NCI-H1694 (cell line): Measurements from ENCODE around the gene TCTN2.

ENCODE experiments used
- DNase-seq: peaks from one replicate; lab custom pipeline; 2025; lab: John Stamatoyannopoulos, UW

The TCTN2 gene

DNA sequence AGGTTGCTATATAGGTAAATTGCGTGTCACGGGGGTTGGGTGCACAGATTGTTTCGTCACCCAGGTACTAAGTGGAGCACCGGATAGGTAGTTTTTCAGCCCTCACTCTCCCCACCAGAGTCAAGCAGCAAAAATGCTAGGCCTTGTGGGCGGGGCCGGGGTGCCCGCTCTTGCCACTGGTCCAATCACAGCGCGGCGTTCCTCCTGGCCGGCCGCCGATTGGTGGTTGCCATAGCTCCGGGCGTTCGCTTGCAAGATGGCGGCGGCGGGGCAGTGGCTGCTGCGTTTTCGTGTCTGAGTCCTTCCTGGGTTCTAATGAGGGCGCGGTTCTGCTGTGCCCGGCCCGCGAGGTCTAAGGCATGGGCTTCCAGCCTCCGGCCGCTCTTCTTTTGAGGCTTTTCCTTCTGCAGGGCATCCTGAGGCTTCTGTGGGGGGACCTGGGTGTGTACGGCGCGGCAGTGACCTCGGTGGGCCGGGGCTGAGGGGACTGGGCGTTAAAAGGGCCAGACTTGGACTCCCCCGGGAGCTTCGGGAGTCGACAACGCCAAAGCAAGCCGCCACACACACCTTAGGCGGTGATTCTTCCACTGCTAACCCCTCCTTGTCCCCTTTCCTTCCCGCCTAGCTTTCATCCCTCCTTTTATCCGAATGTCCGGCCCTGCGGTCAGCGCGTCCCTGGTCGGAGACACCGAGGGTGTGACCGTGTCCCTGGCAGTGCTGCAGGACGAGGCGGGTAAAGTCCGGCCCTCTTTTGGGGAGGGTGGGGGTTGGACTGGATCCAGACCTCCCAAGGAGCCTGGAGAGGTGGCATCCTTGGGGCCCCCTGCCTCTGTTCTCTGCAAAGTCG is at the start of gene TCTN2:
Gene TCTN2, plus strand, starts transcription at position 232 of the 847 bp plus-strand sequence. Its CDS starts 128 bp downstream, at position 360.
- DNase-seq: peak; percentile 63

DNA sequence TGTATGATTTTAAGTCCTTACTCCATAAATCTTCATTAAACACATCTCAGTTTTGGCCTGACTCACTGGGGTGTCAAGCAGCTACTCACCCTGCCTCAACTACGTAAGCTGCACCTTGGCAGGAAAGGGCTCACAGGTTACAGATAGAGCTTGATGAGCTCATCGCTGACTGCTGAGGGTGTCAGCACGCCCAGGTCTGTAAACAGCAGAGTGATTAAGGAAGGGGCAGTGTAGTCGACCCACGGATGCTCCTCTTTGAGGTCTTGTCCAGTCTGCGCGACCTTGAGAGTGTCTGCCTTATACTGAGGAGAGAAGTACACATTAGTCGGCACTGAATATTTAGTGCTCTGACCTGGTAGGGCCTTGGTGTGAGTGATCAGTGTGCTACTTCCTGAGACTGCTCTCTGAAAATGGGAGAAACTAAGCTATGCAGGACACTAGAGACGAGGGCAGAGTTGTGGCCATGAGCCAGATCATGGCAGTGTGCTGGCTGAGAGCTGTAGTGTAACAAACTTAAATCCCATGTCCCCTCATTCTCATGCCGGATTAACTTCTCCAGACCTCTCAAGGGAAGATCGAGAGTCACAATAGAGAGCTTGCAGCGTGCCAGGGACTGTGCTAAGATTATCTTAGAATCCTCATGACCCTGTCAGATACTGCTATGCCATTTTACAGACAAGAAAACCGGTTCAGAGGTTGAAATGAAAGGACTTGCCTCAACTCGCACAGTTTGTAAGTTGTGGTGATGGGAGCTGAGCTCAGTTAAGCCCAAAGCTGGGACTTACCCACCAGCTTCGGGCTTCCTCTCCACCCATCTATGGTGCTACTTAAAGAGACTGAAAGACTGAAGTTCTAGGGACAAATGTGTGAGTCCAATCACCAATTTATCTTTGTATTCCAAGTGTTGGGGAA is 49.0 kb upstream of the TCTN2 start:
- no peak for DNase-seq

DNA sequence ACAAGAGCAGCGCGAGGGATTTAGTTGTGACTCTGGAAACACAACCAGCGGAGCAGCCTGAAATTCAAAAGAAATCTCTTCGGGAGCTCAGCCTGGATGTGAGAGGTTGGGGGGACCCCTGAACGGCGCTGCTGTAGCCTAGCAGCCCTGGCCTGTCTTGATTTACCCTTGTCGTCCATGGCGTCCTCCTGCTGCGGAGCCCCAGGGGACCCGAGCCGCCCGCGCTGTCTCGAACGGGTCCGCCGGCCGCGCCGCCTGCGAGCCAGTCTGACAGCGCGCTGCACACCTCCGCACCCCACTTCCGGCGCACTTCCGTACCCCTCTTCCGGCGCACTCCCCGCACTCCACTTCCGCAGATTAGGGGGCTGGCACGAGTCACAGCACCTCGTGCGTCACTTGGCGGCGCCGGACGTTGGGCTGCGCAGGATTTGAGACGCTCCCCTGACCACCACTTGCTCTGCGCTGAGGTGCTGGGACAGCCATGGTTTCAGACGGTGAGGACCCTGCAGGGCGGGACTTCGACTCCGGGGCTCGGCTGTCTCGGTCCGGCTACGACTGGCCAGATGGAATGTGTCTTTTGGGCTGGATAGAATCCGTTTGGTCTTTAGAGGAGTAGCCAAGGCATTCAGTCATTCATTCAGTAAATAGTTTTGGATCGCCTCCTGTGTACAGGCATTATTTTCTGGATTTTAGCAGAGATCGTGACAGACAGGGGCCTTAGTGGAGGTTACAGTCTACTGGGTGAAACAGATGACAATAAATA is 37.4 kb upstream of the TCTN2 start, which contains the start of the genes EIF2B1 and GTF2H3:
Gene EIF2B1, minus strand, starts transcription at position 308 of the 763 bp plus-strand sequence. Its CDS starts 129 bp downstream, at position 179.
Gene GTF2H3, plus strand, starts transcription at position 451 of the 763 bp plus-strand sequence. Its CDS starts 31 bp downstream, at position 482.
- DNase-seq: peak; percentile 88

DNA sequence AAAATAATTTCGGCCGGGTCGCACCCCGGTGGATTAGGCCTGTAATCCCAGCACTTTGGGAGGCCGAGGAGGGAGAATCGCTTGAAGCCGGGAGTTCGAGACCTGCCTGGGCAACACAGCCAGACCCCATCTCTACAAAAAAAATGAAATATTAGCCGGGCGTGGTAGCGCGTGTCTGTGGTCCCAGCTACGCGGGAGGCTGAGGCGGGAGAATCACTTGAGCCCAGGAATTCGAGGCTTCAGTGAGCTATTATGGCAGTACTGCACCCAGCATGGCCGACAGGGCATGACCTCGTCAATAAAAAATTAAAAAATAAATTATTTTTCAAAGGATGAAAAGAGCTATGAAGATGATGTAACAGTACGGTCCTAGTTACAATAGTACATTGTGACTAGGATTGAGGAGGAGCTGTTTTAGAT is 36.8 kb upstream of the TCTN2 start:
- DNase-seq: no peak

DNA sequence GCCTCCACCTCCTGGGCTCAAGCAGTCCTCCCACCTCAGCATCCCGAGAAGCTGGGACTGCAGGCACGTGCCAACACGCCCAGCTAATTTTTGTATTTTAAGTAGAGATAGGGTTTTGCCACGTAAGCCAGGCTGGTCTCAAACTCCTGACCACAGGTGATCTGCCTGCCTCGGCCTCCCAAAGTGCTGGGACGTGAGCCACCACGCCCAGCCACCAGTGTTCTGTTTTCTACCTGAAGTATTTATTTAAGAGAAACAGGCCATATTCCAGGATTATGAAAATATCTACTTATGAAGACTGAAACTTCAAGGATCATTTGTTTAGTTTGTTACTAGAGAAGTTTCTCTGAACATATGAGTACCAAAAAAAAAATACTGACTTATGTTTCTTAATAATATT is 27.0 kb upstream of the TCTN2 start:
- no peak for DNase-seq

DNA sequence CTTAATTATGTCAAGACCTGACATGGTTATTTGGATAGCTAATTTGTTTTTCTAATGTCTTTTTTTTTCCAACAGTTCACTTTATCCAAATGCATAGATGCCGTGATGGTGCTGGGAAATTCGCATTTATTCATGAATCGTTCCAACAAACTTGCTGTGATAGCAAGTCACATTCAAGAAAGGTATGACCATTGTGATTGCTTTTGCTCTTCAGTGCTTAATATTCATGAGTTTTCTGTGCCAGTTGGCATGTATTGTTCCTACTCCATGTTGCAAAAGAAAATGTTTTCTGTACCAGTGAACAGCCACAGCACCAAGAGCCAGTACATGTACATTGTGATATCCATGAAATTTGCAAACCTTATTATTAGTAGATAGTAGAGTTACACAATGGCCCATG is 25.5 kb upstream of the TCTN2 start:
- no peak for DNase-seq

DNA sequence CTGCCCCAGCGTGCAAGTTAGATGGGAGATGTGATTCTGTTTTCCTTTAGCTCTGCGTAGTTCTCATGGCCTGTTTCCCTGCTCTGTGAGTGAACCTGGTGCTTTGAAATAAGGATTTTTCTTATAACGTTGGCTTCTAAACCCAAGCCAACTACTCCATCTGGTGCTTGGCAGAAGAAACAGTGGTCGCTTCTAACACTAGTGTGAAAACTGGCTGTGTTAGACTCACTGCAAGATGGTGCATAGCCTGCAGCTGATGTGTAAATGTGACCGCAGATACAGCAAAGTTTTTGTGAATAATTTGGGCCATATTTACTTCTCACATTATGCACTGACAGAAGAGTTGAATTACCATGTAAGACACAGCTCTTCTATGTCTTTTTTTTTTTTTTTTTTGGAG is 25.0 kb upstream of the TCTN2 start:
- DNase-seq: peak; percentile 54

DNA sequence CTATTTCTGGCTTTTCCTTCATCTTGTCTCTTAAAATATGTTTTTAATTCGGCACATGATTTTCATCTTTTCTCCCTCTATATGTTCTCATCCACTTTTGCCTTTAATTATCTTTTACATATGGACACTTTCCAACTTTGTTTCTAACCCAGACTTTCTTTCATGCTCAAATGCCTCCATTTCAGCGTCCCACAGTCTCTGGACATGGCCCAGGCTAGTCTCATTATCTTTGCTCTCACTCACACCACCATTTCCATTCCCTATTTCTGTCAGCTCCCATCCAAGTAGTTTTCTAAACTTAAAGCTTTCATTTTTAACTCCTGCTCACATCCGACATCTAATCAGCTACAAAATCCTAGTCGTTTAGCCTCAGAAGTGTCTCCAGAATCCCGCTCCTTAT is 22.5 kb upstream of the TCTN2 start:
- DNase-seq: no peak

DNA sequence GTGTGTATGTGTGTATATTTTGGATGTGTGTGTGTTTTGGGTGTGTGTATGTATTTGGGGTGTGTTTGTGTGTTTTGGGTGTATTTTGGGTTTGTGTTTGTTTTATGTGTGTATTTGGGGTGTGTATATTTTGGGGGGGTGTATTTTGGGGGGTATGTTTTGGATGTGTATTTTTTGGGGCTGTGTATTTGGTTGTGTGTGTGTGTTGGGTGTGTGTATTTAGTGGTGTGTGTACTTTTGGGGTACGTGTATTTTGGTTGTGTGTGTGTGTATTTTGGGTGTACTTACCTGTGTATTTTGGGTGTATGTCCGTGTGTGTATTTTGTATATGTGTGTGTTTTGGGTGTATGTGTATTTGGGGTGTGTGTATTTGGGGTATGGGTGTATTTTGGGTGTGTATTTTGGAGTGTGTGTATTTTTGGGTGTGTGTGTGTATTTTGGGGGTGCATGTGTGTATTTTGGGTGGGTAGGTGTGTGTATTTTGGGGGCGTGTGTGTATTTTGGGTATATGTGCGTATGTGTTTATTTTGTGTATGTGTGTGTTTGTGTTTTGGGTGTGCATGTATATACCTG is 16.7 kb upstream of the TCTN2 start:
- DNase-seq: no peak

DNA sequence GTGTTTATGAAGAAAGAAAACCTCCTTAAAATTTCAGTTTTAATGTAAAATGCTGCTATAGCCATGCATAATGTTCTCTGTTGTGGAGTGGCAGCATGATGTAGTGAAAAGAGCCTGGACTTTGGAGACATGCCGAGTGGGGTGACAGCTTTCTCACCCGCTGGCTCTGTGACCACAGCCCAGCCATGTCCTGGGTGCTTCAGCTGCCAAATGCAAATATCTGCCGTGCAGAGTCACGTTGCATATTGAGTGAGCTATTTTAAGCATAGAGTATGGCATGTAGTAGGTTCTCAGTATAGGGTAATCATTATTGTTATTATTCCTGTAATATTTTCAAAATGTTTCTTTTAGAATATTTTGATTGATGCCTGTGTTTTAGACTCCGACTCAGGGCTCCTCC is 15.5 kb upstream of the TCTN2 start:
- no peak for DNase-seq

DNA sequence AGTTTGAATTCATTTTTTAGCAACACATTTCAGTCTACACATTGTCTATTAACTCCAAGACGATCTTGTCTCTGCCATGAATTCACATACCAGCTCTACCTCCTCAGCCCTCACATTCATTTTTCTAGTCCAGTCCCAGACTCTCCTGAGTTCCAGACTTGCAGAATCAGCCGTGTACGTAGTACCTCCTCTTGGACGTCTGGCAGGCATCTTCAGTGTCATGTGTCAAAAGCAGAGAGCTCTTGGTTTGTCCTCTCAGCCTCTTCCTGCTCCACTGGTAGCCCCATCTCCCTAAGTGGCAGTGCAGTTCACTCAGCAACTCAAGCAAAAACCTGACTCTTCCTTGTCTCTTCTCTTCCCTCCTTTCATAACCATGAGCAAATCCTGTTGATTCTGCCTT is 14.5 kb upstream of the TCTN2 start:
- no peak for DNase-seq

DNA sequence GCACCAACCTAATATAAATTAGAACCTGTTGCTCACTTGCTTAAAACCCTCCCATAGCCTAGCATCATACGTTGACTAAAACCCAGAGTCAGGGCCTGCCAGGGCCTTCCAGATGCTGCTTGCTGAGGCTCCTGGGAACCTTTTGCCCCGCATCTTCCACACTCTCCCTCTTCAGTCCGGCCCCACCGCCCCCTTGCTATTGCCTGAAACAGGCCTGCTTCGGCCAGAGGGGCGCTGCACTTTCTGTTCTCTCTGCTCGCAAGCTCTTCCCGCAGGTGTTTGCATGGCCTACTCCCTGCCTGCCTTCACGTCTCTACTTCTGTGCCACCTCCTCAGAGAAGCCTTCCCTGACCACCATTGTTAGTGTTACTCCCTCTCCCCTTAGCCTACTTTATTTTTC is 13.7 kb upstream of the TCTN2 start:
- no peak for DNase-seq

DNA sequence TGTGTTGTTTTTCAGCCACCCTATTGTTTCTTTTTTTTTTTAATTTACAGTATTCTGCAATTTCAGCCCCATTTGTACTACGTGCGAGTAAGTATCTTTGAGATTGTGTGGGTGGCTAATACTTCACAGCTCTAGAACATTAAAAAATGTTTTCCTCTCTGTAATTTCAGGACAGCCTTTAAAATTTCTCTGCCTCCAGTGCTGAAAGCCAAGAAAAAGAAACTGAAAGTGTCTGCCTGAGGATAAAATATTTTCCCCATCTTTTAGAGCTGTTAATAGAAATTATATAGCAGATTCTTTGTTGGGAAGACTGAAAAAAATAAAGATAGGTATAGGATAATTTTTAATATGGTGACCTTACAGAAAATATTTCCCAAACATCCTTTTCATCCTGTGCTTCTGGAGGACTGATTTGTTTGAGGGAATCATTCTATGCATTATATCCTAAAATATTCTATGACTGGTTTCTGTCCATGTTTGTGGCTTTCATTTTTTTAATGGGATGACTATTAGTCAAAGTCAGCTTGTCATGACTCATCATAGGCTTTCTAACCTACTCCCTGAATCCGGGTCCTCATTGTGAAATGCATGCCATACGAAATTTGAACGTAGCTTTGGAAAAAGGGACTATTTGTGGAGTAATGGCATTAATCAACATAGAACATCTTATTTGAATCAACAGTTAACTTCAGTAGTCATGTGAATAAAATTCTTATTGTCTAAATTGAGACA is 10.8 kb upstream of the TCTN2 start:
- no peak for DNase-seq

DNA sequence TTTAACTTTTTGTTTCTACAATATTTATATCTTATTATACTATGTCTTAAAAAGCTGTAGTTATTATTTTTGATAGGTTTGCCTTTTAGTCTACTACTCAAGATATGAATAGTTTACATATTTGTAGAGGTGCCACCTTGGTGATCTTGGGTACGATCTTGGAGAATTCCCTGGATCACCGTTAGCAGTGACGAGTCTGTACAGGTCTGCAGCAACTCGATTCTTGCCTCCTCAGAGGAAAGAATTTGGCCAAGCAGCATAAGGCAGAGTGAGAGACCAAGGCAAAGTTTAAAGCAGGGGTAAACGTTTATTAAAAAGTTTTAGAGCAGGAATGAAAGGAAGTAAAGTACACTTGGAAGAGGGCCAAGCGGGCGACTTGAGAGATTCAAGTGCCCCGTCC is 3.1 kb upstream of the TCTN2 start:
- no peak for DNase-seq

DNA sequence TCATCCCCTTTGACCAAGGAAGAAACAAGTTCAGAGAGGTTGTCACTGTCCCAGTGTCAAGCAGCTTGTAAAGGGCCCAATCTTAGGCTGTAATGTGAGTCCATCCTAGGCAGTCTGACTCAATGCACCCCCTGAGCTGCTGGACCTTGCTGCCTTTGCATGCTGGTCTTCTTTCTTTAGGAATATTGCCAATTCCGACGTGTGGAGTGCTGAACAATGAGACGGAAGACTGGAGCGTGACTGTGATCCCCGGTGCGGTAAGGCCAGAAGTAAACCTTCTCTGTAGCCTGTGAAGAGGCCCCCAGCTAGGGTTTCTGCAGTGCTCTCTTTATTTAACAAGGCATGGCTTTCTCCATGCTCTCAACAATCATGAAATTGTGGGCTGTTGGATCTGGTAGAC is 963 bp downstream of the TCTN2 start:
- no peak for DNase-seq

DNA sequence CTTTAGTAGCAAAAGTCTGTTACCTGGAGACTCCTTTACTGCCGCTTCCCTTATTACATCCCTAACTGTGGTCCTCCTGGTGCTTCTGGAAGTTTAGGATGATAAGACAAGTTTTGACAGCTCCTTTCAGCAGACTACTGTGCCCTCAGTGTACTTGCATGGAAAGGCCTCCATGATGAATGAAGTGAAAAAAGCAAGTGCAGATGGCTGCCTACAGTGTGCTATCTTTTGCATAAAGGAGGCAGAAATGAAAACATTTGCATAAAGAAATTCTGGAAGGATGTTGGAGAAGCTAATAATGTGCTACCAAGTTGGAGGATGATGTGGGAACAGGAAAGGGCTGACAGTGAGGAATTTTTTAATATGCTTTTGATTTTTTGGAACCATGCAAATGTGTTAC is 4.5 kb downstream of the TCTN2 start:
- DNase-seq: no peak

DNA sequence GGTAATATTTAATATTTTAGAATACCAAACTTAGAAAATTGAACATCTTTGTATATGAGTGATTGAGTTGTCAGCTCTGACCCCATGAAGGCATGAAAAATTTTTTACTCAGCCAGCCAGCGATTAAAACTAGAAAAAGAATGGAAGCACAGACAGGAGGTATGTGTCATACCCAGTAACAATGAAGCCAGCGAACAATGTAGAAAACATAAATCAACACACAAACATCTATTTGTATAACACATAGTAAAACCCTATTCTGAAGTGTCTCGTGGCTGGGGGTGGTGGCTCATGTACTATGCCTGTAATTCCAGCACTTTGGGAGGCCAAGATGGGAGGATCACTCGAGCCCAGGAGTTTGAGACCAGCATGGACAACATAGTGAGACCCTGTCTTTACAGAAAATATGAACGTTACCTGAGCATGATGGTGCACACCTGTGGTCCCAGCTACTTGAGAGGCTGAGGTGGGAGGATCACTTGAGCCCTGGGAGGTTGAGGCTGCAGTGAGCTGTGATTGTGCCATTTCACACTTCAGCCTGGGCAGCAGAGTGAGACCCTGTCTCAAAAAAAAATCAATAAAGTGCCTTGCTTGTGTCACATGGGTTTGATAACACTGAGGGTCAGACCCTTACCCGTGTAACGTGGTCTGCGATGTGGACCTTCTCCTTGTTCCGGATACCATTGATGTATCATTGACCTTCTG is 5.9 kb downstream of the TCTN2 start:
- DNase-seq: no peak

DNA sequence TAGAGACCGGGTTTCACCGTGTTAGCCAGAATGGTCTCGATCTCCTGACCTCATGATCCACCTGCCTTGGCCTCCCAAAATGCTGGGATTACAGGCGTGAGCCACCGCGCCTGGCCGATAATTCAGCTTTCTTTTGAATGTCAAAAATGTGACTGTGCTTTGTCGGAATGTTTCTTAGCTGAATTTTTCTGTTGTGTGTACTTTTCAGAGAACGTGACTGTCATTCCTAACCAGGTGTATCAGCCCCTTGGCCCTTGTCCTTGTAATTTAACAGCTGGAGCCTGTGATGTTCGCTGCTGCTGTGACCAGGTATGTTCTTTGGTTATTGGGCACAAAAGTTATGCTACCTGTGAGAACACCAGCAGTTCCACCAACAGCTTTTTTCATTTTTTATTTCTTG is 8.1 kb downstream of the TCTN2 start:
- DNase-seq: no peak

DNA sequence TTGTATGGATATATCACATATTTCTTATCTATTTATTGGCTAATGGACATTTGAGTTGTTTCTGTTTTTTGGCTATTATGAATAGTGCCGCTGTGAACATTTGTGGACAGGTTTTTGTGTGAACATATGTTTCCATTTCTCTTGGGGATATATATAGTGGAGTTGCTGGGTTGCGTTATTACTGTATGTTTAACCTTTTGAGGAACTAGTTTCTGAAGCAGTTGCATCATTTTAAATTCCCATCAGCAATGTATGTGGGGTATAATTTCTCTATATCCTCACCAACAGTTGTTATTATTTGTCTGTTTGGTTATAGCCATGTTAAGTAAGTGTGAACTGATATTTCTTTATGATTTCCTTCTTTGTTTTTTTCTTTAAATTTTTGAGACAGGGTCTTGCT is 10.7 kb downstream of the TCTN2 start:
- DNase-seq: no peak

DNA sequence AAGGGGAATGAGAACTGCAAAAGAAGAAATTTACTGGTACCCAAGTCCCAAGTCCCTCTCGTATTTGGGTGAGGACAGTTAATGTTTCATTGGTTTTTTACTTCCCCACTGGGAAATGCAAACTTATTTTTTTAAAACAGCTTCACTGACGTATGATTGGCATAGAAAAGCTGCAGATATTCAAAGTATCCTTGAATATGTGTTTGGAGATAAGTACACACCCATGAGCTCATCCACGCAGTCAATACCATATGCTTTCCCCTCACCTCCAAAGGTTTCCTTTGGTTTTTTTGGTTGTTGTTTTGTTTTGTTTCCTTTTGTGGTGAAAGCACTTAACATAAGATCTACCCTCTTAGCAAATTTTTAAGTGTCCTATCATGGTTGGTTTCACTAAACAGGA is 13.1 kb downstream of the TCTN2 start:
- DNase-seq: no peak
